ENCODE measurements around the gene SLC25A12.

DNA sequence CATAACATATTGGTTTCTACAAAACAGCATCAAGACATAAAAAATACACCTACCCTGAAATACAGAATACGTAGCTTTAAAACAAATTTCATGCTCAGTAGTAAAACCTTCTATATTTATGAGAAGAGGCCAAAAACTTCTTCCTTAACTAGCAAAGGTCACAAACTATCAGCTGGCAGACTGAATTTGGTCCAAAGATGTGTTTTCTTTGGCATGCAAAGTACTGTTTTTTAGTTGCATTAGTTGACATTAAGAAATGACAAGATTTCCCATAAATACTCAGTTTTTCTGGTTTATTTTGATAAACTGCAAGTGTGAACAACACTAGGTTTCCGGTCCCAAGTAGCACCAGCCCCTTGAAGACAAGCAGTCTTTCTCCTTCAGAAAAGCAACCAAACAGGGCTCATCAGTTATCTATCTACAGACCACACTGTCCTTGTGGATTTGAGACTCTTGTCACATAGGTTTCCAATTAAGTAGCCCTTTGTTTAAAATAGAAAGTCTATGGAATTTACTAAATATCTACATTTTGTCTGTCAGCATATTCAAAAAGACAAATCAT lies 35.6 kb downstream of the SLC25A12 start:
- TF ChIP-seq, protein P1, sequence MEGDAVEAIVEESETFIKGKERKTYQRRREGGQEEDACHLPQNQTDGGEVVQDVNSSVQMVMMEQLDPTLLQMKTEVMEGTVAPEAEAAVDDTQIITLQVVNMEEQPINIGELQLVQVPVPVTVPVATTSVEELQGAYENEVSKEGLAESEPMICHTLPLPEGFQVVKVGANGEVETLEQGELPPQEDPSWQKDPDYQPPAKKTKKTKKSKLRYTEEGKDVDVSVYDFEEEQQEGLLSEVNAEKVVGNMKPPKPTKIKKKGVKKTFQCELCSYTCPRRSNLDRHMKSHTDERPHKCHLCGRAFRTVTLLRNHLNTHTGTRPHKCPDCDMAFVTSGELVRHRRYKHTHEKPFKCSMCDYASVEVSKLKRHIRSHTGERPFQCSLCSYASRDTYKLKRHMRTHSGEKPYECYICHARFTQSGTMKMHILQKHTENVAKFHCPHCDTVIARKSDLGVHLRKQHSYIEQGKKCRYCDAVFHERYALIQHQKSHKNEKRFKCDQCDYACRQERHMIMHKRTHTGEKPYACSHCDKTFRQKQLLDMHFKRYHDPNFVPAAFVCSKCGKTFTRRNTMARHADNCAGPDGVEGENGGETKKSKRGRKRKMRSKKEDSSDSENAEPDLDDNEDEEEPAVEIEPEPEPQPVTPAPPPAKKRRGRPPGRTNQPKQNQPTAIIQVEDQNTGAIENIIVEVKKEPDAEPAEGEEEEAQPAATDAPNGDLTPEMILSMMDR (IDR thresholded peaks at IDR 0.05; ENCODE audit: low read depth, low read length): no peak
- TF ChIP-seq EZH2phosphoT487 (IDR thresholded peaks at IDR 0.05; ENCODE audit: low read depth): no peak

Data from OCI-LY3 (cell line).